Measurements from ENCODE around the gene NTNG2.

NTNG2 gene

GRCh38 chr9:132142924-132143323, 18.9 kb upstream of the NTNG2 start:
- H3K14ac ChIP-seq (ENCODE audit: low read length) = no peak overlapping the region
- H2BK120ac ChIP-seq (ENCODE audit: low read depth, low read length) = peak overlapping the region; percentile 77
- no peak overlapping the region for H3K4me3 ChIP-seq (ENCODE audit: low read length in 2 of 2)
- H3K27me3 ChIP-seq (ENCODE audit: control insufficient read depth in 3 of 3, insufficient read depth in 3 of 3, low read depth in 1 of 3, low read length in 3 of 3) = no peaks in the 10 kb centered on the region
- peaks cover 0 to 16% of the 10 kb centered on the region in 2 donors for H3K4me1 ChIP-seq (ENCODE audit: control insufficient read depth in 2 of 2, insufficient read depth in 1 of 2, low read depth in 1 of 2, low read length in 2 of 2)
- WGBS, 2 donors (ENCODE audit: extremely low coverage in 2 of 2, insufficient read length in 2 of 2, insufficient replicate concordance in 1 of 2) = no CpG with 5 or more reads among the region's 9 CpGs
- H3K27ac ChIP-seq (replicated peaks; ENCODE audit: low read length) = no peak overlapping the region
- H3K79me1 ChIP-seq (ENCODE audit: low read depth, low read length) = no peaks in the 10 kb centered on the region
- H2BK15ac ChIP-seq (ENCODE audit: low read length) = peak overlapping the region; percentile 62
- H3K23ac ChIP-seq (ENCODE audit: low read depth, low read length, poor library complexity) = no peak overlapping the region
- H3K4me2 ChIP-seq (ENCODE audit: insufficient read depth, low read length, poor library complexity, severe bottlenecking) = no peak overlapping the region
- no peak overlapping the region for H3K4ac ChIP-seq (ENCODE audit: low read length)
- H2AFZ ChIP-seq (ENCODE audit: low read length) = no peak overlapping the region
- DNase-seq (ENCODE audit: low spot score) = no peak
- peaks cover 0 to 1% of the 10 kb centered on the region in 2 donors for H3K9me3 ChIP-seq (replicated peaks in 1 of 2; ENCODE audit: control insufficient read depth in 2 of 2, insufficient read depth in 1 of 2, low read depth in 1 of 2, low read length in 2 of 2)
- H3K18ac ChIP-seq (ENCODE audit: low read length) = peak overlapping the region; percentile 80
- H2BK5ac ChIP-seq (ENCODE audit: low read length) = peak overlapping the region; percentile 68
- no peak overlapping the region for H3K9ac ChIP-seq (ENCODE audit: low read depth, low read length, poor library complexity)
- H4K8ac ChIP-seq (ENCODE audit: low read depth, low read length) = no peak overlapping the region
- H2AK5ac ChIP-seq (ENCODE audit: low read depth, low read length) = peak overlapping the region; percentile 52
- H3K36me3 ChIP-seq (replicated peaks in 1 of 2; ENCODE audit: control insufficient read depth in 2 of 2, insufficient read depth in 2 of 2, low read length in 2 of 2) = no peaks in the 10 kb centered on the region
- H2BK12ac ChIP-seq (ENCODE audit: low read length) = peak overlapping the region; percentile 98
- no peak overlapping the region for H4K91ac ChIP-seq (ENCODE audit: low read depth, low read length, poor library complexity)

DNA sequence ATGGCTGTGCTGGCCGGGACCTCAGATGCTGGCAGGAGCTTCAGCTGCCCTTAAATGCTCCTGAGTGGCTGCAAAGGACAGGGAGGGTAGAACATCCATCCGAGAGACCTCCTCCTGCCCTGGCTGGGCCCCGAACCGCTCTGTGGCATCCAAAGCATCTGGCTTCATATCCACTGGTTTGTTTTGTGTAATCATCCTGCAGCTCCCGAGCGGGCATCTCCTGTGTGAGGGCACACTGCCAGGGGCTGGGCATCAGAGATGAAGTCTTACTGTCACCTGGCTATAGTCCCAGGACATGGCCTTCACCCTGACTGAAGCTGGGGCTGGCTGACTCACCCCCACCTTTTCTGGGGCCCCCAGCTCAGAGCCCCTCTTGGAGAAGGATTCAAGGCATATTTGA, 18.5 kb upstream of the NTNG2 start:
- Histone ChIP-seq H3K23ac (ENCODE audit: low read depth, low read length, poor library complexity) (no peak overlapping the region), H3K36me3 (replicated peaks in 1 of 2; ENCODE audit: control insufficient read depth in 2 of 2, insufficient read depth in 2 of 2, low read length in 2 of 2) (no peaks in the 10 kb centered on the region)

GRCh38 chr9:132144708-132145365, 17.0 kb upstream of the NTNG2 start:
- Histone ChIP-seq H3K36me3 (replicated peaks in 1 of 2; ENCODE audit: control insufficient read depth in 2 of 2, insufficient read depth in 2 of 2, low read length in 2 of 2) (no peaks in the 10 kb centered on the region), H2AK5ac (ENCODE audit: low read depth, low read length) (no peak overlapping the region), H3K14ac (ENCODE audit: low read length) (no peak overlapping the region), H2BK15ac (ENCODE audit: low read length) (no peak overlapping the region), H2BK5ac (ENCODE audit: low read length) (no peak overlapping the region), H3K4ac (ENCODE audit: low read length) (no peak overlapping the region), H3K4me3 (ENCODE audit: low read length in 2 of 2) (no peak overlapping the region), H3K9me3 (replicated peaks in 1 of 2; ENCODE audit: control insufficient read depth in 2 of 2, insufficient read depth in 1 of 2, low read depth in 1 of 2, low read length in 2 of 2) (peaks cover 0 to 1% of the 10 kb centered on the region in 2 donors), H3K4me1 (ENCODE audit: control insufficient read depth in 2 of 2, insufficient read depth in 1 of 2, low read depth in 1 of 2, low read length in 2 of 2) (peaks cover 0 to 16% of the 10 kb centered on the region in 2 donors), H3K4me2 (ENCODE audit: insufficient read depth, low read length, poor library complexity, severe bottlenecking) (no peak overlapping the region), H3K79me1 (ENCODE audit: low read depth, low read length) (no peaks in the 10 kb centered on the region), H4K8ac (ENCODE audit: low read depth, low read length) (no peak overlapping the region), H3K23ac (ENCODE audit: low read depth, low read length, poor library complexity) (no peak overlapping the region), H2BK12ac (ENCODE audit: low read length) (no peak overlapping the region), H2AFZ (ENCODE audit: low read length) (no peak overlapping the region), H3K9ac (ENCODE audit: low read depth, low read length, poor library complexity) (no peak overlapping the region), H2BK120ac (ENCODE audit: low read depth, low read length) (no peak overlapping the region), H4K91ac (ENCODE audit: low read depth, low read length, poor library complexity) (no peak overlapping the region), H3K27me3 (ENCODE audit: control insufficient read depth in 3 of 3, insufficient read depth in 3 of 3, low read depth in 1 of 3, low read length in 3 of 3) (peaks cover 0 to 8% (median 0%) of the 10 kb centered on the region in 3 experiments), H3K27ac (replicated peaks; ENCODE audit: low read length) (no peak overlapping the region), H3K18ac (ENCODE audit: low read length) (no peak overlapping the region)
- WGBS, 2 donors (ENCODE audit: extremely low coverage in 2 of 2, insufficient read length in 2 of 2, insufficient replicate concordance in 1 of 2) = no CpG with 5 or more reads among the region's 10 CpGs
- no peak for DNase-seq (ENCODE audit: low spot score)

More for the DNA sequence above, 18.5 kb upstream of the NTNG2 start:
- Histone ChIP-seq H3K27ac (replicated peaks; ENCODE audit: low read length) (no peak overlapping the region), H3K9me3 (replicated peaks in 1 of 2; ENCODE audit: control insufficient read depth in 2 of 2, insufficient read depth in 1 of 2, low read depth in 1 of 2, low read length in 2 of 2) (peaks cover 0 to 1% of the 10 kb centered on the region in 2 donors), H2BK12ac (ENCODE audit: low read length) (no peak overlapping the region), H3K27me3 (ENCODE audit: control insufficient read depth in 3 of 3, insufficient read depth in 3 of 3, low read depth in 1 of 3, low read length in 3 of 3) (peaks cover 0 to 1% (median 0%) of the 10 kb centered on the region in 3 experiments), H2AK5ac (ENCODE audit: low read depth, low read length) (no peak overlapping the region), H2BK120ac (ENCODE audit: low read depth, low read length) (no peak overlapping the region), H3K79me1 (ENCODE audit: low read depth, low read length) (no peaks in the 10 kb centered on the region), H2AFZ (ENCODE audit: low read length) (no peak overlapping the region), H4K8ac (ENCODE audit: low read depth, low read length) (no peak overlapping the region), H2BK5ac (ENCODE audit: low read length) (peak overlapping the region; percentile 68), H4K91ac (ENCODE audit: low read depth, low read length, poor library complexity) (no peak overlapping the region), H3K14ac (ENCODE audit: low read length) (peak overlapping the region; percentile 5), H2BK15ac (ENCODE audit: low read length) (peak overlapping the region; percentile 62), H3K4ac (ENCODE audit: low read length) (no peak overlapping the region), H3K4me3 (ENCODE audit: low read length in 2 of 2) (no peak overlapping the region), H3K18ac (ENCODE audit: low read length) (peak overlapping the region; percentile 74), H3K9ac (ENCODE audit: low read depth, low read length, poor library complexity) (no peak overlapping the region), H3K4me1 (ENCODE audit: control insufficient read depth in 2 of 2, insufficient read depth in 1 of 2, low read depth in 1 of 2, low read length in 2 of 2) (peaks cover 0 to 16% of the 10 kb centered on the region in 2 donors), H3K4me2 (ENCODE audit: insufficient read depth, low read length, poor library complexity, severe bottlenecking) (no peak overlapping the region)
- no CpG with 5 or more reads among the region's 6 CpGs for WGBS, 2 donors (ENCODE audit: extremely low coverage in 2 of 2, insufficient read length in 2 of 2, insufficient replicate concordance in 1 of 2)
- DNase-seq (ENCODE audit: low spot score) = no peak

- Histone ChIP-seq H3K18ac (ENCODE audit: low read length) (peak overlapping the region; percentile 87), H2AFZ (ENCODE audit: low read length) (peak overlapping the region; percentile 34), H3K4me1 (ENCODE audit: control insufficient read depth in 2 of 2, insufficient read depth in 1 of 2, low read depth in 1 of 2, low read length in 2 of 2) (peaks cover 0 to 11% of the 10 kb centered on the region in 2 donors), H2BK12ac (ENCODE audit: low read length) (no peak overlapping the region), H3K79me1 (ENCODE audit: low read depth, low read length) (no peaks in the 10 kb centered on the region), H2BK120ac (ENCODE audit: low read depth, low read length) (no peak overlapping the region), H2BK15ac (ENCODE audit: low read length) (no peak overlapping the region), H4K8ac (ENCODE audit: low read depth, low read length) (no peak overlapping the region), H3K4ac (ENCODE audit: low read length) (no peak overlapping the region), H3K4me2 (ENCODE audit: insufficient read depth, low read length, poor library complexity, severe bottlenecking) (no peak overlapping the region), H2AK5ac (ENCODE audit: low read depth, low read length) (peak overlapping the region; percentile 54), H3K9me3 (replicated peaks in 1 of 2; ENCODE audit: control insufficient read depth in 2 of 2, insufficient read depth in 1 of 2, low read depth in 1 of 2, low read length in 2 of 2) (peaks cover 0 to 1% of the 10 kb centered on the region in 2 donors), H3K4me3 (ENCODE audit: low read length in 2 of 2) (no peak overlapping the region), H4K91ac (ENCODE audit: low read depth, low read length, poor library complexity) (peak overlapping the region; percentile 50), H2BK5ac (ENCODE audit: low read length) (no peak overlapping the region), H3K36me3 (replicated peaks in 1 of 2; ENCODE audit: control insufficient read depth in 2 of 2, insufficient read depth in 2 of 2, low read length in 2 of 2) (no peaks in the 10 kb centered on the region), H3K27ac (replicated peaks; ENCODE audit: low read length) (no peak overlapping the region), H3K14ac (ENCODE audit: low read length) (no peak overlapping the region), H3K27me3 (ENCODE audit: control insufficient read depth in 3 of 3, insufficient read depth in 3 of 3, low read depth in 1 of 3, low read length in 3 of 3) (peaks cover 0 to 18% (median 0%) of the 10 kb centered on the region in 3 experiments), H3K9ac (ENCODE audit: low read depth, low read length, poor library complexity) (no peak overlapping the region), H3K23ac (ENCODE audit: low read depth, low read length, poor library complexity) (no peak overlapping the region)
- no CpG with 5 or more reads among the region's 12 CpGs for WGBS, 2 donors (ENCODE audit: extremely low coverage in 2 of 2, insufficient read length in 2 of 2, insufficient replicate concordance in 1 of 2)
- no peak for DNase-seq (ENCODE audit: low spot score)
These were observed 15.8 kb upstream of the NTNG2 start for GRCh38 chr9:132146039-132146438.
